OCI-LY3 (cell line): Measurements from ENCODE around the gene EFNA5.

Experiments used
- H2AFZ ChIP-seq: fragments of 200-600, 300-600 bp; shearing (Covaris generic); 2 replicates; pipeline ENCODE4 v1.6.0; 2014; ENCODE audit warnings: antibody characterized with exemption, low read depth, low read length
- H3K27ac ChIP-seq: fragments of 200-600, 300-600 bp; sonication (generic); 2 replicates; pipeline ENCODE4 v1.5.1; 2014; ENCODE audit warnings: mild to moderate bottlenecking, low read length, moderate library complexity, mixed read lengths
- H3K27me3 ChIP-seq: fragments of 200-600, 300-600 bp; sonication (generic); 2 replicates; pipeline ENCODE4 v1.6.1; 2014; ENCODE audit warnings: low read depth, low read length, mixed read lengths
- H3K36me3 ChIP-seq: fragments of 200-600, 300-600 bp; sonication (generic); replicated peaks from 2 replicates; pipeline ENCODE3; 2014; ENCODE audit warnings: low read depth, low read length, mixed read lengths
- H3K4me1 ChIP-seq: fragments of 300-600, 200-600 bp; sonication (generic); 2 replicates; pipeline ENCODE4 v1.6.1; 2014; ENCODE audit warnings: low read length, mixed read lengths
- H3K4me2 ChIP-seq: fragments of 200-600, 300-600 bp; sonication (generic); 2 replicates; pipeline ENCODE4 v1.6.1; 2014; ENCODE audit warnings: low read length, mixed read lengths
- H3K4me3 ChIP-seq: fragments of 300-600, 200-600 bp; sonication (generic); 2 replicates; pipeline ENCODE4 v1.5.1; 2014; ENCODE audit warnings: antibody characterized with exemption, mild to moderate bottlenecking, low read length, moderate library complexity
- H3K79me2 ChIP-seq: fragments of 300-600, 200-600 bp; shearing (Covaris generic); 2 replicates; pipeline ENCODE4 v1.6.1; 2014; ENCODE audit warnings: mild to moderate bottlenecking, low read length, mixed read lengths
- H3K9ac ChIP-seq: fragments of 300-600, 200-600 bp; shearing (Covaris generic); 2 replicates; pipeline ENCODE4 v1.6.0; 2014; ENCODE audit warnings: mild to moderate bottlenecking, low read length, moderate library complexity
- H3K9me3 ChIP-seq: fragments of 200-600, 300-600 bp; shearing (Covaris generic); 2 replicates; pipeline ENCODE4 v1.6.1; 2014; ENCODE audit warnings: low read length, mixed read lengths; ENCODE audit not compliant: insufficient read depth
- H4K20me1 ChIP-seq: fragments of 200-600, 300-600 bp; sonication (generic); 2 replicates; pipeline ENCODE4 v1.6.1; 2016; ENCODE audit warnings: low read length, mixed read lengths; ENCODE audit not compliant: insufficient read depth
- CTCF ChIP-seq: fragments of 200-600, 300-600 bp; sonication (generic); IDR thresholded peaks from 2 replicates; pipeline ENCODE4 v1.5.1; 2014; ENCODE audit warnings: antibody characterized with exemption, low read length, low read depth
- EZH2phosphoT487 ChIP-seq: fragments of 200-600 bp; shearing (Covaris generic); IDR thresholded peaks from 2 replicates; pipeline ENCODE4 v1.6.1; 2018; ENCODE audit warnings: antibody characterized with exemption, mixed run types, low read depth

Gene EFNA5

DNA sequence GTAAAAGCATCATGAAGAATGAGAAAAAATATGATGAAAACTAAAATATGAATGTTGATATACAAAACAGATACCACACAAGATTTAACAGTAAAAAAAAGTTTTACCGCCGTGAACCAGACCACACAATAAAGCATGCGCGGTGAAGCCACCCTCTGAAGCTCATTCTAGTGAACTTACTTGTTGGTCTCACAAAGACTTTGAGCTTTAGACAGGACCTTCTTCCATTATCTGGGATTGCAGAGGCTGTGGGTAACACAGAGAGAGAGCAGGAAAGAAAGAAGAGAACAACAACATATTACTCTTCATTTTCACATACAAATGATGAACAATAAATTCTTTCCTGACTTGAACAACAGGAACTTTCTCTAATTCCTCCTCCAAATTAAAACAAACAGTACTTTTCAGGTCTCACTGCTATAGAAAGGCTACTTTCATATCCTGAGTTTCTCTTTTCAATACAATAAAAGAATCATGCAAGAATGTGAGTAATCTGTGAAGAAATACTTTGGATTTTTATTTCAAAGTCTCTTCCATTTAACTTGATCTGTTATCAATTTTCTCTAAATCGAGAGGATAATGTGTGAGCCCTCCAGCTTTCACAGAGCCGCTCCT lies 283.1 kb downstream of the EFNA5 start:
- Histone ChIP-seq H3K27ac (no peak overlapping the region), H3K79me2 (no peaks in the 10 kb centered on the region), H3K36me3 (no peaks in the 10 kb centered on the region), H3K27me3 (peaks cover 8% of the 10 kb centered on the region), H2AFZ (no peak overlapping the region), H3K9ac (no peak overlapping the region), H4K20me1 (no peaks in the 10 kb centered on the region), H3K4me2 (peak overlapping the region; percentile 14; the same call in 1 of the 2 replicates), H3K4me3 (no peak overlapping the region), H3K4me1 (peaks cover 22% of the 10 kb centered on the region), H3K9me3 (no peaks in the 10 kb centered on the region)
- TF ChIP-seq EZH2phosphoT487 (no peak), CTCF (no peak)

DNA sequence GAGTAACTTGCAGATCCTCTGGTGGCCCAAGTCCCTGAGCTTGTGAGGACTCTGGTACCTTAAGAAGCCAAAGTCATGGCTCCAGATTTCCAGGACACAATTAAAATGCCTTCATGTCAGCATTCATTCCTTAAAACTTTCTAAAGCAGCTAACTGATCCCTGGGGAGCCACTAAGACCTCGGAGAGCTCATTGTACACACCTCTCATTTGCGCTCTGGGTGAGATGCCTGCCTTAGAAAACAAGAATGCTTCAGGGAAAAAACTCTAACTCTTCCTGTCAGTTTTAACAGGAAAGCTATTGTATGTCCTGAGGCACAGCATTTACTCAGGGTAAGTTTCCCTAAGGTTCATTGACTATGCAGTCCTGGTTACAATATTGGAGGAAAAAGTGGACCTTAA lies 285.0 kb downstream of the EFNA5 start:
- TF ChIP-seq CTCF (no peak), EZH2phosphoT487 (no peak)
- Histone ChIP-seq H3K4me1 (peaks cover 22% of the 10 kb centered on the region), H3K79me2 (no peaks in the 10 kb centered on the region), H3K9ac (no peak overlapping the region), H3K9me3 (no peaks in the 10 kb centered on the region), H3K36me3 (no peaks in the 10 kb centered on the region), H3K27ac (no peak overlapping the region), H3K4me2 (no peak overlapping the region), H4K20me1 (no peaks in the 10 kb centered on the region), H3K27me3 (peaks cover 7% of the 10 kb centered on the region), H3K4me3 (no peak overlapping the region), H2AFZ (no peak overlapping the region)

- H3K27ac ChIP-seq: no peak overlapping the region
- no peaks in the 10 kb centered on the region for H4K20me1 ChIP-seq
- no peaks in the 10 kb centered on the region for H3K9me3 ChIP-seq
- H3K4me1 ChIP-seq: peaks cover 15% of the 10 kb centered on the region
- H3K27me3 ChIP-seq: peaks cover 7% of the 10 kb centered on the region
- H3K36me3 ChIP-seq: no peaks in the 10 kb centered on the region
- H2AFZ ChIP-seq: no peak overlapping the region
- no peak overlapping the region for H3K4me2 ChIP-seq
- no peak overlapping the region for H3K4me3 ChIP-seq
- H3K79me2 ChIP-seq: no peaks in the 10 kb centered on the region
- H3K9ac ChIP-seq: no peak overlapping the region
- TF ChIP-seq EZH2phosphoT487: no peak
- TF ChIP-seq CTCF: no peak
Measured at GRCh38 chr5:107384256-107384655, 286.5 kb downstream of the EFNA5 start.

- Histone ChIP-seq H3K36me3 (no peaks in the 10 kb centered on the region), H3K9me3 (no peaks in the 10 kb centered on the region), H3K27ac (no peak overlapping the region), H3K9ac (no peak overlapping the region), H3K27me3 (peaks cover 7% of the 10 kb centered on the region), H4K20me1 (no peaks in the 10 kb centered on the region), H3K4me3 (no peak overlapping the region), H2AFZ (no peak overlapping the region), H3K4me1 (peaks cover 6% of the 10 kb centered on the region; the same call in 1 of the 2 replicates), H3K79me2 (no peaks in the 10 kb centered on the region), H3K4me2 (no peak overlapping the region)
- no peak for TF ChIP-seq CTCF
- no peak for TF ChIP-seq EZH2phosphoT487
Measured at GRCh38 chr5:107383414-107383813, 287.3 kb downstream of the EFNA5 start.
